ENCODE measurements around the gene DYNC2I2.

DNA sequence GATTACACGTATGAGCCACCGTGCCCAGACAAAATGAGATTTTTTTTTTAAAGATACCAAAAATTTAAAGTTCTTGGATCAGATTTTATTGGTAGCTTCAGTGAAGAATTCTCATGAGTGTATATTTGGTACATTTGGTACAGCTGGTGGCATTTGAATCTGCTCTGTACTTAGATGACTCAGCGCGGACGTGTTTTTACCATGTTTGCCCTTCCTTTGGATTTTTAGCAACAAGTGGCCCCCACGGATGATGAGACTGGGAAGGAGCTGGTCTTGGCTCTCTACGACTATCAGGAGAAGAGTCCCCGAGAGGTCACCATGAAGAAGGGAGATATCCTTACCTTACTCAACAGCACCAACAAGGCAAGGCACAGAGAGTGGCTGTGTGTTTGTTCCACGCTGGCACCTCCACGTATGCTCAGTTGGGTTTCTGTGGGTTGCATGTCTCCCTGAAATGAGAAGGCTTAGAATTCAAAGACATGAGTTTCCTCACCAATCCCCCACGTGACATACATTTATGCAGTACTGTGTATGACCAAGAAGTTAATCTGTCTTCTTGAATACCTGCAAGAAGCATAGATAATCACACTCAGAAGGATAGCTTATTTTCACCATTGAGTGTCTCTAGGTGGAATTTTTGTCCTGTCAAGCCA, 67.9 kb downstream of the DYNC2I2 start:
- TF ChIP-seq POLR2A (IDR thresholded peaks at IDR 0.05) = no peak
- TF ChIP-seq, protein P1, sequence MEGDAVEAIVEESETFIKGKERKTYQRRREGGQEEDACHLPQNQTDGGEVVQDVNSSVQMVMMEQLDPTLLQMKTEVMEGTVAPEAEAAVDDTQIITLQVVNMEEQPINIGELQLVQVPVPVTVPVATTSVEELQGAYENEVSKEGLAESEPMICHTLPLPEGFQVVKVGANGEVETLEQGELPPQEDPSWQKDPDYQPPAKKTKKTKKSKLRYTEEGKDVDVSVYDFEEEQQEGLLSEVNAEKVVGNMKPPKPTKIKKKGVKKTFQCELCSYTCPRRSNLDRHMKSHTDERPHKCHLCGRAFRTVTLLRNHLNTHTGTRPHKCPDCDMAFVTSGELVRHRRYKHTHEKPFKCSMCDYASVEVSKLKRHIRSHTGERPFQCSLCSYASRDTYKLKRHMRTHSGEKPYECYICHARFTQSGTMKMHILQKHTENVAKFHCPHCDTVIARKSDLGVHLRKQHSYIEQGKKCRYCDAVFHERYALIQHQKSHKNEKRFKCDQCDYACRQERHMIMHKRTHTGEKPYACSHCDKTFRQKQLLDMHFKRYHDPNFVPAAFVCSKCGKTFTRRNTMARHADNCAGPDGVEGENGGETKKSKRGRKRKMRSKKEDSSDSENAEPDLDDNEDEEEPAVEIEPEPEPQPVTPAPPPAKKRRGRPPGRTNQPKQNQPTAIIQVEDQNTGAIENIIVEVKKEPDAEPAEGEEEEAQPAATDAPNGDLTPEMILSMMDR (IDR thresholded peaks at IDR 0.05) = no peak

All from lower leg skin (tissue), 3 donors.